Measurements from ENCODE around the gene SLC40A1. TPM values are rescaled to one million over a fixed set of nuclear protein-coding genes. Genes with fewer than 3 reads are reported as not detected.

Gene SLC40A1
- total RNA-seq, 1 donor from 2014 or later = 2.8 TPM

DNA sequence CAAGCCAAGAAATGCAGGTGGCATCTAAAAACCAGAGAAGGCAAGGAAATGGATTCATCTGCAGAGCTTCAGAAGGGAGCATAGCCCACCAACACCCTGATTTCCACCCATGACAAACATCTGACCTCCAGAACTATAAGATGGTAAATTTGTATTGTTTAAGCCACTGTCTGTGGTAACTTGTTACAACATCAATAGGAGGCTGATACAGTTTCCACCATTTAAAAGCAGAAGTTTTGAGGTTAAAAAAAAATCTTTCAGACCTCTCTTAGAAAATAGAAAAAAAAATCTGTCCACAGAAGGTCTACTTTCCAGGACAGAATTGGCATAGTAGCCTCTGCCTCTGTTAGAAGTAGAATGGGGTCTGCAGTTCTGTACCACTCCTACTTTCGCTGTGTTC lies 37.2 kb downstream of the SLC40A1 start:
- intact Hi-C loops (cut with micrococcal nuclease) = no loop called here

DNA sequence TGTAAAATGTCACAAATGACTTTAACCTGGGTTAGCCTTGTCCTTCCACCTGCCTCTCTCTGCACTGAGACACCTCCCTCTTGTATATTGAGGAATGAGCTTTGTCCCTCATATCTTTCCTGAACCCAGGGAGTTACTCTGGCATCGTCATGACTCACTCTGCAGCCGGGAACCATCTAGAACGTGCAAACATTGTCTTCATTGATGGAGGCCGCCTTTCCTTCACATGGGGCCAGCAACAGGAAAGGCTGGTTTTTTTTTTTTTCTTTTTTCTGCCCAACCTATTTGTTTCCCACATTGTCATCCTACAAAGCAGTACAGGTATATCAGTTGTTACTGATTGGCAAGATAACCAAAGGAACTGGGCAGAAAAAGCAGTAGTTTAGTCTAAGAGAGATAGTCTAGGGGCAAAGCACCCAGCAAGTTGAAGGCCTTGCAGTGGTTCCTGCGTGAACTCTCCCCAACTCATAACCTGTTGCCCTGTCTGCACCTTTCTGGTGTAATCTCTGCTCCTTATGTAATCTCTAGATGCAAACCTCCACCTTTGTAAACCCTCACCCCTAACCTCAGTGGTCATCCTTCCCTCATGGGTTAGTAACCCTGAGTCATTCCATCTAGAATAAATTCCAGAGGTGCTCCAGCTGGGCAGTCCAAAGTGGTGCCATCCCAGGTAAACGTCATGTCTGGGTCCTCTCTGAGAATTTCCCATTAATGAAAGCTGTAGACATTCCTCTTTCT lies 38.3 kb downstream of the SLC40A1 start:
- intact Hi-C loops (cut with micrococcal nuclease) = no loop called here

DNA sequence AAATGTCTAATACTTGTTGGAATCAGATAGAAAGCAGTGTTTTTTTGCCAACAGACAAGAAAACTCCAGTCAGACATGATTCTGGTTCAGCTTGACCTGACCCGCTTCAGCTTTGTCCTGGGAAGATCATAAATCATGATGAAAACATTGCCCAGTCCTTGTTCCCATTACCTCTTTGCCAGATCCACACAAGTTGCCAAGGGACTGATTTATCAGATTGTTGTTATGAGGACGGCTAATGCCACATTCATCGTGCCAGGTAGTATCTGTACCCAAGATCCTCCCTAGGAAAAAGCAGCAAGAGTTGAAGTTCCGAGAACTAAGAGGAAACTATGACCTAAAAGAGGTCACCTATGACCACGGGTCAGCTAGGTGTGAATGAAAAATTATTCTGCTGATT lies 39.0 kb downstream of the SLC40A1 start:
- intact Hi-C loops (cut with micrococcal nuclease) = no loop called here

DNA sequence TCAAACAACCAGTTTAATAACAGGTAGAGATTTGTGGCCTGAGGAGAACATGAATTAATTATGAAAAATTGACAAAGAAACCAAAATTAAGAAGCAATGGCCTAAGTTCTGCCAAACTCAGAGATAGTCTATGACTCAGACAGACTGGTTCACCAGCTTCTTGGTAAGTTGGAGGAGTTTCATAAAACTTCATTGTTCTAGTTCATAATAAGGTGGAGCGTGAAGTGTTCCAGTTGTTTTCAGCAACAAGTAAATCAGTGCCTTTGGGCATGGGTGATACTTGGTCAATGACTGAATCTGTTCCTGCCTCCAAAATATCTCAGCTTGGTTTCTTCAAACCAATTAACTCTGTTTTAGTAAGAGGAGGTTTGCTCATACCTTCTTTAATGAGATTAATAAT lies 40.0 kb downstream of the SLC40A1 start:
- intact Hi-C loops (cut with micrococcal nuclease) = no loop called here

DNA sequence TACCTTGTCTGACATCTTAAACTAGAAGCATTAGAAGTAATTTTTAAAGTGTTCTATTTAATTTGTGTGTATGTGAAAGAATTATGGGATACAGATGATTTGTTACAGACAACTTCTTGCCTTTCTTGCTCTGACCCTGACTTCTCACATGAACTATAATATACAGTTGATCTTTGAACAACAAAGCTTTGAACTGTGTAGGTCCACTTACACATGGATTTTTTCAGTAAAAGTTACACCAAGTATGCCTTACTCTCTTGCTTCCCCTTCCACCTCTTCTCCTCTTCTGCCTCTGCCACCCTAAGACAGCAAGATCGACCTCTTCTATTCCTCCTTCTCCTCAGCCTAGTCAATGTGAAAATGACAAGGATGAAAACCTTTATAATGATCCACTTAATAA lies 42.2 kb downstream of the SLC40A1 start:
- intact Hi-C loops (cut with micrococcal nuclease) = no loop called here

DNA sequence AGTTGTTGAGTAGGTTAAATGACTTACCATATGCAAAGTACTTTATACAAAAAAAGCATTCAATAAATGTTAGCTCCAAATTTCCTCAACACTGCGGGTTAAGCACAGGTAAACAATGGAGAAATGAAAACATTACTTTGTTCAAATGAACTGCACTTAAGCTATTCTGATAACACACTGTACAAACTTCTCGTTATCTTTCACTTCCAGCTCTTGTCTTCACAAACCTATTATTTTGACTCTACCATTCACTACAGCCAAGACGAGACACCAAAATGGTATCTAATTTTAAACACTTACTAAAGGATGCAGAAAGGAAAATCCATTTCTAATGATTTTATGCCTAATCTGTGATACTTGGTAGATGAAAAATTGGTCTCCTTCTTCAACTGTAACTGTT lies 43.8 kb downstream of the SLC40A1 start:
- intact Hi-C loops (cut with micrococcal nuclease) = no loop called here

DNA sequence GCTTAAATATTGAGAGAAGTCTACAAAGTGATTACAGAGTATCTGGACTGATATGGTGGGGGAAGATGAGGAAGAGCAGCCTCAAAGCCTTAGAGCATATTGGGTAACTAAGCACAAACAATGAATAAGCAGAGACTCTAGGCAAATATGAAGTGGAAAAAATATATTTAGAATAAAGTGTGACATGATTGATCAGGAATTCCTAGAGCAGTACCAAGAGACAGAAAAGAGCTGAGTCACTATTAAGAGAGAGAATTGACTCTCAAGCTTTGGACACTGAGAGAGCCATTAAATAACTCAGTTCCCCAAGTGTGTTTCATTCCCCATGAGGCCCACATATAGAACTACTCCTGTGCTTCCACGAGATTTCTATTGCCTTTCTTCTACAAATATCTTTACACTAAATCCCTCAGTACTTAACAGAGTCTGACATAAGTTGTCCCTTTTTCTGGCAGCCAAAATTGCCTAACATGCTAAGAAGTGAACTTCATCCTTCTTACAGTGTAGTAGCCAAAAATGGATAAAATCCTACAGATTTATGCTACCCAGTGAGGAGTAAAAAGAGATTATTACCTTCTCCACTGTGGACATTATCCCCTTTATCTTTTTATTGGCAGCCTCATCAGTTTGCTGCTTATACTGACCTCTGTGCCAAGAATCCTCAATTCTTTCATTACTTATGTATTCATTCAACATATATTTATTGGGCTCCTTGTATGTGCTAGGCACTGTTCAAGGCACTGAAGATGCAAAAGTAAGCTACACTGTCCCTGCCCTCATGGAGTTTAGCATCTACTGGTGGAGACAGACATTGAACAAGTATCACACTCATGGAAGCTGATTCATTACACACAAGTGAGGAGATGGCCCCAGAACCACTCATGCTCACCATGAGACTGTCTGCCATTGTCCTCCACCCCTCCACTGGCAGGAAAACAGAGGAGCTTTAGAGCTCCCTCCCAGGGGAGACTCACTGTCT lies 45.4 kb downstream of the SLC40A1 start:
- intact Hi-C loops (cut with micrococcal nuclease) = no loop called here

DNA sequence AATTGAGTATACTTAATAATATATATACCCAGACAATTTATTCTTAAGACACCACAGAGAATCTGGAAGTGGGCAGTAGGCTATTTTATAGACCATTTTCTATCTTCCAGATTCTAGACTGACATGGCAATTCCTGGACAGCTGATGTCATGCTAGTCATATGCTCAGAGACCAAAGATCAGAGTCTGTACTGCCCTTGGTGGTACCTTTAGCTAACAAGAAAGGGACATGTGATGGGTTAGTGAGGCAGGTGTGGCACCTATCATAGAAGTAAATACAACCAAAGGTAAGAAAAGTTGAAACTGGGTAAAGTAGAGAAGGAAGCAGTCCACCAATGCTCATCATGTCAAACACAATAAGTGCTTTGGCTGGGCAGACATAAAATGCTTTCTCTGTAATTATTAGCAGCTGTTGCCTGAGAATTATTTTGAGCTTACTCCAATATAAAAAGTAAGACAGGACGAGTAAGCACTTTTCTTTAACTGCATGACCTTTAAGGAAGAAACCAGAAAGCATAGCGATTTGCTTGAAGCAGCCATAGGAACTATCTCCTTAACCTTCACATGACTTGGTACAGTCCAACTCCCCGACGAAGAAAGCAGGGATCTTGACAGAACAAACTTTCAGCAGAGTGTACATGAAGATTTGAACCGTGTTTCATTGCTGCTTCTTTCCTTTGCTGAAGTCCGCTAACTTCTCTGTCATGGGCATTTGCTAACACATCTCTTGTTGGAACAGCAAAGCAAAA lies 47.1 kb downstream of the SLC40A1 start:
- intact Hi-C loops (cut with micrococcal nuclease) = no loop called here

DNA sequence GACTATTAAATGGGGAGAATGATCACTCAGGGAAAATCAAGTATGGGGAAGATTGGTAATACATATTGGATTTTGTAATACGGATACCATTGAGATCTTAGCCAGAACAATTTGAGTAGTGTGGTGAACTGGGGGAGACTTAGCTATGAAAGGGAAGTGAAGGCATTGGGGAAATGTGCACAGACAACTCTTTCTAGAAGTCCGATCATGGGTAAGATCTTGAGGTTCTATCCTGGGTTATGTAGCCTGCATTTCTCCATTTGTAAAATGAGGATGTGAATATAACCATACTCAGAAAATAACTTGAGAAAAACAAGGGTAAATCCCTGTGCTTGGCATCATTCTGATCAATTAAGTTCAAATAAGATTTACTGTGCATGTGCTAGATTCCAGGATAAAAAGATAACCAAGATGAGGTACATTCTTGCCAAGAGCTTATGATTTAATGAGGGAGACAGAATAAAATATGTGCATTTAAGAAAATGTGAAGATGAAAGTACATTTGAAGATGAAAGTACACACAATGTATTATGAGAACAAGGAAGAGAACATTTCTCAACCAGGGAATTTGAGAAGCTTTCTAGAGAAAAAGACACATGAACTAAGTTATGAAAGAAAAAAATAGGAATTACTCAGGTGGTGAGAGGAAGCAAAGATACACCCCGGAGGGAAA lies 49.5 kb downstream of the SLC40A1 start:
- intact Hi-C loops (cut with micrococcal nuclease) = no loop called here

DNA sequence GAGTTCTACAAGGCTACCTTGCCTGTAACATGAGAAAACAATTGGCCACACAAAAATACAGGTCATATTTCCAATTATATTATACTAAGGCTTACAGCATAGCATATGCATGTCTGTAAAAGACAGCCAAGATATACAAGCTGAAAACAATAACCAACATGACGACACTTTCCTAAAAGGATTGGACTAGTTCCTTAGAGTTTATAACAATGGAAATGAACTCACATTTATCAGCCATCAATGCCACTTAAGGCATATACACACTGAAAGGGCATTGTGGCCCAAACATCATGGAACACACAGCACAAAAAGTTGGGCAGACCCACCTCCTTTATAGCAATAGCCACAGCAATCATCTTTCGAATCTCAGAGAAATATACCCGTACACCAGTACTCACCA lies 52.0 kb downstream of the SLC40A1 start:
- intact Hi-C loops (cut with micrococcal nuclease) = no loop called here

DNA sequence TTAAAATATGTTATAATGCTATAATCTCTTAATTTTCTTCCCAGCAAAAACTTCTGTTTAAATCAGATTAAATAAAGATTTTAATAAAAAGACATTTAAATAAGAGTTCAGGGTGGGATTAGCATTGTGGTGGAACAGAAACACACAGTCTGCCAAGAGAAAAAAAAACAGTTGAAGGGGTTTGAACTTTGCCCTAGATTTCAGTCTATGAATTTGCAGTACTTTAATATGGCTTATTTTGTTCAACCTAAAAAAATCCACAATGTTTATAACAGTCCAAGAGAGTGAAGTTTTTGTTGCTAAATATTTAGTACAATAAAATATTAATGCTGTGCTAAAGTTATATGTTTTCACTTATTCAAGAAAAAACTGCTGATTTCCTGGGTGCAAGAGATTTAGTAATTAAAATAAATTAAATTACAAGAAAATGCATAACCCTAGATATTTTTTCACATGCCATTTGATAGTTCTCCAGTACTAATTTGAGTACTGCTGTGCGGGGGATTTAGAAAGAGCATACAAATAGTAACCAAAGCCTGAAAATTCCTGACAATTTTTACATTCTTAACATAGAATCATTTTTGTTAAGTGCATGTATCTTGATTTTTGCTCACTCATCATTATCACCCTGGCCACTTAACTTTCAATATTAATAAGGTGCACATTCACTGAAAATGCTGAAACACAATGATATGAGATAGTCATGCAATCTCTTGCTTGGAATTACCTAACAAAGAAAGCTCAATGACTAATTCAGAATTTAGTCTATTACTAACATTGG lies 52.6 kb downstream of the SLC40A1 start:
- intact Hi-C loops (cut with micrococcal nuclease) = no loop called here

DNA sequence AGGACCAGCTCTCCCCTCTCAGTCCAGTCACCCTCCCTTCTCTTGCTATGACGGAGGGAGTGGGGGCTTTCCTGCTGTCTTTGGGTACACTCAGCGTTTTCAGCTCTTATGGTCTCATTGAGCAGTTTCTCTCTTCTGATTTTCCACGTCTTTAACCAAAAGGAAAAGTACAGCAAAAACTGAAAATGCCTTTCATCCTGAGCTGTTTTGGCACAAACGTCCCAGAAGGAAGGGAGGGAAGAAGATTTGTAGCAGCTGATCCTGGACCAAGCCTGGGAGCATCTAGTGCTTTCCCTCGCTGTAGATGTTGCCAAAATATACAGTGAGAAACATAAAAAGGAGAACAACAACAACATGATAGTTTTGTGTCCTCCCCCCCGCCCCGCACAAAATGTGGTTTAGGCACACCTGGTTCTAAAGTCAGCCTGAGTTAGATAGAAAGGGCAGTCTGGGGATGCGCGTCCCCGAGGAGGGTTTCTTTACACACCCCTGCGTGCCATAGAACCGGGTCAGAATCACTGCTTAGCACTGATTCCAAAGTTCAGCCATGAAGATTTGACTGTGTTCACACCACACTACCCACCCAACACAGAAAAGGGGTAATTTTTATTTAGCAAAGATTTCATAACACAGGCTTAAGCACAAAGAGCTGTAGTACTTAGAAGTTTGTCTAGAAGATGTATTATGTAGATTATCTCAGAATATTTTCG lies 53.4 kb downstream of the SLC40A1 start:
- intact Hi-C loops (cut with micrococcal nuclease) = no loop called here

DNA sequence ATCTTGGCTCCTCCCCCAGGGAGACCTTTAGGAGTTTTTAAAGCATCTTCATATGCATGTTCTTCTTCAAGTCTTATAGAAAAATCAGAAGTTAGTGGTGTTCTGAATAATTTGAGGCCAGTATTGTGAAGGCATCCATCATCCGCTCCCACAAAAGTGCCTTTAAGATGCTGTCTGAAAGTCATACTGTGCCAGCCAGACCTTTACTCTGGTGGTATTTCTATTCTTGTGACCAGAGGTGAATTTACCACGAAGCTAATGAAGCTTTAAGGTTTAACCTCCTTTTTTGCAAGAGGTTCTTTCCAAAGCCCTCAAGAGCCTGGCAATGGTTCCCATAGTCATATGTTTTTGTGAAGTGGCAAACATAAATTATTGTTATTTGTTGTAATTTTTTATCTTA lies 54.3 kb downstream of the SLC40A1 start:
- intact Hi-C loops (cut with micrococcal nuclease) = no loop called here

DNA sequence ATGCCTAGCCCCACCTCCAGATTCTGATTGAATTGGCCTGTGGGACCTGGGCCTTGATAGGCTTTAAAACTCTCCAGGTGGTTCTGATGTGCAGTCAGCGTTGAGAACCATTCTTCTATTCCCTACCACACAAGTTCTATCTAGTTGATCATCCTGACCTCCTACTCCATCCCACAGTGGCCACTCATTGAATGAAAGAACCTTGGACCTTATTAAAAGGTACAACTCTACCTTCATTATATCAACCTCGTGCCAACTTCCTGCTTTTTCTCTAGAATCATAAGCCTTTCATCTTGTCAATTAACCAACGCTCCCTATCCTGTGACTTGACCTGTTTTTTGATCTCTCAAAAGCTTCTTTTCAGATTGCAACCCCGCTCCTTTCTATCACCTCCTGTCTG lies 55.8 kb downstream of the SLC40A1 start:
- intact Hi-C loops (cut with micrococcal nuclease) = no loop called here

DNA sequence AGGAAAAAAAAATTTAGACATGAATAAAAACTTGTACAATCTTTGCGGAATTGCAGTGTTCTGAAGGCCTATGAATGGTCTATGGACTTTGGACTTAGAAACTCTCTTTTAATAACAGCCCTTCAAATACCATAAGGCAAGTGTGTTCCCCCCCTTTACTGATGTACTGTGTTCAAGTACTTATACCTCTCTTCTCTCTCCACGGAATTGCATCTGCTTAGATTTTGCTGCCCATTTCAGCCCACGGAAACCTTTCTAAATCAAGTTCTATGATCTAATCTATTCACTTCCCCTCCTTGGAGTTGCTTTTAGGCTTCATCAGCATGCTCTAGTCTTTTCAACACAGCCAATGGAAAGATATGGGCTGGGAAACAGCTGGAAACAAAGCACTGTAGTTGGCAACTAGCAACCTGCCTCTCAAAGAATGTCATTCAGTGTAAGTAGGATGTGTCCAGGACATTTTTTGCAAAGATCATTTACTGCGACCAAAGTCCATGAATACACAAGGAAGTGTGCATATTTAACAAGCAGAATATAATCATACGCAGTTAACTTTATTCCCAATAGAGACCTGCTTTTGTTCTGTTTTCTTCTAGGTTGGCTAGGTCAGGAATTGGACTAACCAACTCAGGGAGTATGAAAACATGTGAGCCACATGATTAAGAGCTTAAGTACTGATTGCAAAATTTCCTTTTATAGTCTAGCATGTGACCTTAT lies 58.0 kb downstream of the SLC40A1 start:
- intact Hi-C loops (cut with micrococcal nuclease) = no loop called here

DNA sequence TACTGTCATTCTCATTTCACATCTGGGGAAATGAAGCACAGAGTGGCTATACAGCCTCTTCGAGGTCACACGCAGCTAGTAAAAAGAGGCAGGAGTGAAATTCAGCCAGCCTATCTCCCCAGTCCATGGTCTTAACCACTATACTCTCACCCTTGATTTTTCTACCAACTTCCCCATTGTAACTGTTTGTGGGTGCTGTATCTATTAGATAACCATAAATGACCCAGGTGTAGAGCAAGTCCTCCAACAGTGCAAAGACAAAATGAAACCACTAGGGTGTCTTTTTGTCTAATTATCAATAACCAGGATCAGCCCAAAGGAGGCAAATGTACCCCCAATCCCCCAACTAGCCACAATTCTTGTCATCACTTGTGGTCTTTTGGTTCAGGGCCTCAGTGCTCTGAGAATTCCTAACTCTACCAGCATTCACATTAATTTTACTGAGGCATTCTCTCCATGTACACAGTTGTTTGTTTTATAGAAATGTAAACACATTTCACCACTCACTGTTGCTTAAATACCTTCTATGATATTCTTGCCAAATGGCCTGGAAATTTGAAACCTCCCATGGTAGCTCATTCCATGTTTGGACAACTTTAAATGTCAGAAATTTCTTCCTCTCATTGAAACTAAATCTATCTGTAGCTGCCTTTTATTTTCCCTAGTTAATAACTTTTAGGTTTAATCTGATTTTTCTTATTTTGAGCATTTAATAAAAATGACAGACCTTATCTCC lies 58.7 kb downstream of the SLC40A1 start:
- intact Hi-C loops (cut with micrococcal nuclease) = no loop called here

DNA sequence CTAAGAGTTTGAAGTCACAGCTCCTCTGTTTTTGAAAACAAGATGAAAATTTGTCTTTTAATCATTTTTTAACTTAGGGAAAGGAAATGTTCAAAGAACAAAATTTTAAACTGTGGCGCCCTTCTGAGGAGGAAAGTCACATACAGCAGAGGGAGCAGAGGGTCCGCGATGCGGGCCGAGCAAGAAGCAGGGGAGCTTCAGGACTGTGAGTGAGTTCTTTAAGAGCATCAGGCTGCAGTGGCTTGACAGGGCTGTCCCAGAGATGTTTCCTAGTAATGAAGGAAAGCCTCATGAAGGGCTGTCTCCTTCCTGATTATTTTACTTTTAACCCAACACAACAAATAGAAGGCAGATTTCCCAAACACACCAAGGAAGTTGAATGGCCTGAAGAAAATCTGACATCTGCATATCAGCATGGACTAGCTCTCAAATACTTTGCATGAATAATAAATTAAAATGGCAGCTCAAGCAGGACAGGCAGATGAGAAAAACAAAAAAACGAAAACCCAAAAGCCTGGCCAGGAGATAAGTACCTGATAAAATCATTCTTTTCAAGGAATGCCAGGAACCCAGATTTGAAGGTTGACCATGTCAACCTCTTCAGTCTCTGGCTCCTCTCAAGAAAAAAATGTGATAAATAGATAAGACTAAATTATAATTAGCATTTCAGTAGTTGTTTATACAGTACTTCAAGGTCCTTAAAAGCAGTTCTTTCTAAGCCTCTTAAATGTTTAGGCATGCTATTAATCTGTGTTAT lies 60.8 kb downstream of the SLC40A1 start:
- intact Hi-C loops (cut with micrococcal nuclease) = no loop called here

Measured in T-helper 1 cell treated with Interleukin-12 subunit alpha and Interleukin-12 subunit beta and Interleukin-4 antibody, amounts not matched to agents 30 ng/mL and 1 ng/mL, for 36 hours (primary cell).